RWPE2 (cell line): ENCODE measurements around the gene PBX1.

Source experiments
- ATAC-seq: fragments of 200-7000 bp; cut with Tn5 transposase; 3 replicates; pipeline ENCODE4 v1.9.1; 2021; ENCODE audit warnings: low read depth
- DNase-seq: peaks from one replicate; pipeline ENCODE4 v3.0.0-alpha.2; 2020; ENCODE audit warnings: low spot score
- H3K27ac ChIP-seq: fragments of 450-650 bp; 2 replicates; pipeline ENCODE4 v1.5.1; 2017; ENCODE audit warnings: mild to moderate bottlenecking; ENCODE audit not compliant: poor library complexity, severe bottlenecking
- H3K27me3 ChIP-seq: fragments of 250-450 bp; sonication (Bioruptor Pico); 2 replicates; pipeline ENCODE4 v1.5.1; 2021; ENCODE audit warnings: mild to moderate bottlenecking, moderate library complexity; ENCODE audit not compliant: insufficient read depth, poor library complexity, severe bottlenecking
- H3K36me3 ChIP-seq: fragments of 250-450 bp; sonication (Bioruptor Pico); 2 replicates; pipeline ENCODE4 v1.5.1; 2020; ENCODE audit warnings: low read depth, mild to moderate bottlenecking, moderate library complexity
- H3K4me1 ChIP-seq: fragments of 250-450 bp; sonication (Bioruptor Pico); 2 replicates; pipeline ENCODE4 v1.5.1; 2021; ENCODE audit warnings: mild to moderate bottlenecking, moderate library complexity; ENCODE audit not compliant: insufficient read depth, poor library complexity, severe bottlenecking
- H3K4me3 ChIP-seq: fragments of 250-450 bp; sonication (Bioruptor Pico); 2 replicates; pipeline ENCODE4 v1.5.1; 2021; ENCODE audit warnings: mild to moderate bottlenecking, moderate library complexity; ENCODE audit not compliant: severe bottlenecking
- H3K9me3 ChIP-seq: fragments of 250-450 bp; sonication (Bioruptor Pico); 2 replicates; pipeline ENCODE4 v1.5.1; 2021; ENCODE audit warnings: mild to moderate bottlenecking, moderate library complexity; ENCODE audit not compliant: severe bottlenecking
- CTCF ChIP-seq: fragments of 450-650 bp; IDR thresholded peaks from one replicate; pipeline ENCODE4 v1.5.1; 2017; ENCODE audit warnings: mild to moderate bottlenecking, moderate library complexity; ENCODE audit not compliant: poor library complexity, severe bottlenecking

The PBX1 gene

GRCh38 chr1:164703960-164704411 lies 145.0 kb downstream of the PBX1 start:
- DNase-seq (no peak), ATAC-seq (no peak)
- H3K4me3 ChIP-seq: no peak overlapping the region
- no peaks in the 10 kb centered on the region for H3K9me3 ChIP-seq
- TF ChIP-seq CTCF: no peak
- no peaks in the 10 kb centered on the region for H3K27me3 ChIP-seq
- peaks cover 24% of the 10 kb centered on the region for H3K4me1 ChIP-seq
- no peaks in the 10 kb centered on the region for H3K36me3 ChIP-seq
- H3K27ac ChIP-seq: no peak overlapping the region

GRCh38 chr1:164704954-164705353 lies 146.0 kb downstream of the PBX1 start:
- Histone ChIP-seq H3K4me3 (no peak overlapping the region), H3K27me3 (no peaks in the 10 kb centered on the region), H3K9me3 (no peaks in the 10 kb centered on the region), H3K36me3 (no peaks in the 10 kb centered on the region), H3K4me1 (peaks cover 24% of the 10 kb centered on the region), H3K27ac (no peak overlapping the region)
- TF ChIP-seq CTCF: peak; percentile 35
- DNase-seq: no peak
- ATAC-seq: no peak

- Histone ChIP-seq H3K4me3 (no peak overlapping the region), H3K9me3 (no peaks in the 10 kb centered on the region), H3K27me3 (no peaks in the 10 kb centered on the region), H3K36me3 (no peaks in the 10 kb centered on the region), H3K27ac (peak overlapping the region; percentile 29), H3K4me1 (peaks cover 15% of the 10 kb centered on the region)
- DNase-seq (no peak), ATAC-seq (no peak)
- TF ChIP-seq CTCF: no peak
Measured at GRCh38 chr1:164706606-164706987, 147.6 kb downstream of the PBX1 start.

- ATAC-seq (peak; percentile 84), DNase-seq (no peak)
- H3K27ac ChIP-seq: peak overlapping the region; percentile 29
- H3K9me3 ChIP-seq: no peaks in the 10 kb centered on the region
- H3K36me3 ChIP-seq: no peaks in the 10 kb centered on the region
- H3K27me3 ChIP-seq: no peaks in the 10 kb centered on the region
- no peak overlapping the region for H3K4me3 ChIP-seq
- H3K4me1 ChIP-seq: peaks cover 14% of the 10 kb centered on the region
- no peak for TF ChIP-seq CTCF
Measured at GRCh38 chr1:164707868-164708331, 148.9 kb downstream of the PBX1 start.

GRCh38 chr1:164708596-164708995 lies 149.6 kb downstream of the PBX1 start:
- peaks cover 14% of the 10 kb centered on the region for H3K4me1 ChIP-seq
- no peaks in the 10 kb centered on the region for H3K9me3 ChIP-seq
- no peak for ATAC-seq
- no peak for TF ChIP-seq CTCF
- DNase-seq: no peak
- no peaks in the 10 kb centered on the region for H3K27me3 ChIP-seq
- no peak overlapping the region for H3K4me3 ChIP-seq
- H3K27ac ChIP-seq: no peak overlapping the region
- no peaks in the 10 kb centered on the region for H3K36me3 ChIP-seq
